GM23338 (cell line): Measurements from ENCODE around the gene DUSP1. TPM values are rescaled to one million over a fixed set of nuclear protein-coding genes. Genes with fewer than 3 reads are reported as not detected.

ENCODE experiments used
- ATAC-seq: fragments of 200-7000 bp; cut with Tn5 transposase; 3 replicates; pipeline ENCODE4 v1.9.1; 2020
- DNase-seq: peaks from one replicate; pipeline ENCODE4 v3.0.0-alpha.2; 2015; ENCODE audit warnings: low spot score
- H2AFZ ChIP-seq: fragments of 200-600 bp; sonication (generic); 2 replicates; pipeline ENCODE4 v1.8.0; 2016; ENCODE audit warnings: antibody characterized with exemption, mild to moderate bottlenecking, moderate library complexity
- H3F3A ChIP-seq: fragments of 200-600 bp; sonication (generic); replicated peaks from 2 replicates; pipeline ENCODE4 v1.8.0; 2017; ENCODE audit warnings: antibody characterized with exemption, mixed run types, low read depth
- H3K27ac ChIP-seq: fragments of 200-600 bp; sonication (generic); 2 replicates; pipeline ENCODE4 v1.6.1; 2016; ENCODE audit warnings: low read depth
- H3K27me3 ChIP-seq: fragments of 200-600 bp; sonication (generic); 2 replicates; pipeline ENCODE4 v1.8.0; 2016; ENCODE audit warnings: mild to moderate bottlenecking, mixed run types, moderate library complexity; ENCODE audit not compliant: insufficient read depth
- H3K36me3 ChIP-seq: fragments of 200-600 bp; sonication (generic); 2 replicates; pipeline ENCODE4 v1.8.0; 2016; ENCODE audit warnings: mild to moderate bottlenecking; ENCODE audit not compliant: insufficient read depth
- H3K4me1 ChIP-seq: fragments of 200-600 bp; sonication (generic); 2 replicates; pipeline ENCODE4 v1.8.0; 2016; ENCODE audit warnings: mild to moderate bottlenecking, moderate library complexity; ENCODE audit not compliant: insufficient read depth
- H3K4me2 ChIP-seq: fragments of 200-600 bp; sonication (generic); 2 replicates; pipeline ENCODE4 v1.7.1; 2017; ENCODE audit warnings: mixed run types
- H3K4me3 ChIP-seq: fragments of 200-600 bp; sonication (generic); 2 replicates; pipeline ENCODE4 v1.6.1; 2016; ENCODE audit warnings: mixed run types
- H3K79me2 ChIP-seq: fragments of 200-600 bp; sonication (generic); replicated peaks from 2 replicates; pipeline ENCODE4 v1.8.0; 2017; ENCODE audit warnings: mild to moderate bottlenecking; ENCODE audit not compliant: insufficient read depth
- H3K9me2 ChIP-seq: fragments of 200-600 bp; sonication (generic); 2 replicates; pipeline ENCODE4 v1.8.0; 2017; ENCODE audit not compliant: insufficient read depth
- H4K20me1 ChIP-seq: fragments of 200-600 bp; sonication (generic); replicated peaks from 2 replicates; pipeline ENCODE4 v1.8.0; 2017; ENCODE audit warnings: mild to moderate bottlenecking; ENCODE audit not compliant: insufficient read depth
- H3K27ac Mint-ChIP-seq: 2 replicates; pipeline ENCODE4 v1.8.0; 2020; ENCODE audit warnings: inconsistent platforms, mild to moderate bottlenecking, moderate library complexity, mixed read lengths
- H3K27me3 Mint-ChIP-seq: 3 replicates; pipeline ENCODE4 v1.8.0; 2022; ENCODE audit warnings: low read depth, mild to moderate bottlenecking, moderate library complexity, mixed read lengths, inconsistent platforms; ENCODE audit not compliant: insufficient read depth, poor library complexity
- H3K36me3 Mint-ChIP-seq: 3 replicates; pipeline ENCODE4 v1.8.0; 2021; ENCODE audit warnings: low read depth, mild to moderate bottlenecking, inconsistent platforms, moderate library complexity, mixed read lengths
- H3K4me1 Mint-ChIP-seq: 3 replicates; pipeline ENCODE4 v1.8.0; 2020; ENCODE audit warnings: mild to moderate bottlenecking, inconsistent platforms, mixed read lengths
- H3K4me3 Mint-ChIP-seq: 3 replicates; pipeline ENCODE4 v1.8.0; 2021; ENCODE audit warnings: moderate library complexity, mild to moderate bottlenecking, inconsistent platforms, mixed read lengths
- H3K9me3 Mint-ChIP-seq: 3 replicates; pipeline ENCODE4 v1.8.0; 2020; ENCODE audit warnings: moderate library complexity, mild to moderate bottlenecking, inconsistent platforms, mixed read lengths
- CREB1 ChIP-seq: fragments of 250-450 bp; sonication (Bioruptor Pico); IDR thresholded peaks from 2 replicates; pipeline ENCODE4 v1.5.0; 2020; ENCODE audit warnings: low read depth, mild to moderate bottlenecking, moderate library complexity
- CTCF ChIP-seq, 2 experiments: fragments of 200-600 bp in 1 of 2; sonication (generic) in 1 of 2; conservative IDR thresholded peaks; 2 replicates each; pipeline versions ENCODE4 v1.5.1 to v1.6.1; 2016 to 2017; ENCODE audit warnings: antibody characterized with exemption in 2 of 2, low read depth in 2 of 2, mild to moderate bottlenecking in 2 of 2, moderate library complexity in 1 of 2
- EZH2 ChIP-seq: fragments of 200-600 bp; sonication (generic); IDR thresholded peaks from one replicate; pipeline ENCODE4 v1.8.0; 2017; ENCODE audit warnings: antibody characterized with exemption, mild to moderate bottlenecking, low read depth; ENCODE audit not compliant: unreplicated experiment
- EZH2phosphoT487 ChIP-seq: fragments of 200-600 bp; sonication (generic); IDR thresholded peaks from one replicate; pipeline ENCODE4 v1.8.1; 2018; ENCODE audit warnings: antibody characterized with exemption; ENCODE audit not compliant: unreplicated experiment
- JUNB ChIP-seq: IDR thresholded peaks from one replicate; pipeline ENCODE4 v1.6.1; 2016; ENCODE audit warnings: antibody characterized with exemption; ENCODE audit not compliant: unreplicated experiment
- NANOG ChIP-seq: IDR thresholded peaks from 2 replicates; pipeline ENCODE4 v1.6.1; 2016; ENCODE audit warnings: antibody characterized with exemption, borderline replicate concordance
- POLR2AphosphoS5 ChIP-seq: IDR thresholded peaks from 2 replicates; pipeline ENCODE4 v1.6.1; 2016; ENCODE audit warnings: antibody characterized with exemption, low read depth
- STAT1 ChIP-seq: IDR thresholded peaks from one replicate; pipeline ENCODE4 v1.6.1; 2016; ENCODE audit warnings: antibody characterized with exemption; ENCODE audit not compliant: unreplicated experiment
- ZNF114 ChIP-seq: fragments of 250-450 bp; sonication (Bioruptor Pico); IDR thresholded peaks from 2 replicates; pipeline ENCODE4 v1.5.0; 2020; ENCODE audit warnings: mild to moderate bottlenecking, moderate library complexity
- ZNF331 ChIP-seq: fragments of 250-450 bp; sonication (Bioruptor Pico); IDR thresholded peaks from 2 replicates; pipeline ENCODE4 v1.5.0; 2020; ENCODE audit warnings: low read depth, mild to moderate bottlenecking, moderate library complexity
- ZNF462 ChIP-seq: fragments of 250-450 bp; sonication (Bioruptor Pico); IDR thresholded peaks from 2 replicates; pipeline ENCODE4 v1.5.0; 2020; ENCODE audit warnings: mild to moderate bottlenecking, moderate library complexity
- polyA plus RNA-seq: library from polyadenylated mRNA; unstranded; fragments of >200 nt; fragmentation: Nextera tagmentation; extraction: Ambion mirVana; gene quantifications from 2 replicates; pipeline ENCODE4 v1.2.1, GENCODE V29; 2016
- total RNA-seq: library from RNA; depleted of rRNA; stranded (reverse); fragments of >200 nt; shearing (Covaris generic); gene quantifications from 2 replicates; pipeline ENCODE4 v1.2.3, GENCODE V29; 2014

The DUSP1 gene
- total and polyA plus RNA-seq, 2 experiments from 2014 or later = 9.7 to 17.2 TPM

- peaks cover 7% of the 10 kb centered on the region for H3K4me1 ChIP-seq
- H3K36me3 ChIP-seq = no peaks in the 10 kb centered on the region
- no peak overlapping the region for H3K27ac ChIP-seq
- no peak overlapping the region for H3K27ac Mint-ChIP-seq
- TF ChIP-seq STAT1 (no peak), CREB1 (CRISPR knock-in tag) (no peak), JUNB (no peak)
- H3K4me2 ChIP-seq = no peak overlapping the region
- no peaks in the 10 kb centered on the region for H3K79me2 ChIP-seq
- no peak overlapping the region for H3K4me3 Mint-ChIP-seq
- H3K27me3 Mint-ChIP-seq = peaks cover 29% of the 10 kb centered on the region
- H4K20me1 ChIP-seq = no peaks in the 10 kb centered on the region
- DNase-seq (no peak), ATAC-seq (no peak)
- H3K9me2 ChIP-seq = no peaks in the 10 kb centered on the region
- peaks cover 4% of the 10 kb centered on the region; the same call in 1 of the 3 replicates for H3K4me1 Mint-ChIP-seq
- peaks cover 29% of the 10 kb centered on the region for H3K27me3 ChIP-seq
- H3F3A ChIP-seq = peaks cover 3% of the 10 kb centered on the region; the same call in 1 of the 2 replicates
- no peaks in the 10 kb centered on the region for H3K36me3 Mint-ChIP-seq
- no peaks in the 10 kb centered on the region; the same call in 2 of the 3 replicates for H3K9me3 Mint-ChIP-seq
- no peak overlapping the region for H3K4me3 ChIP-seq
- no peak overlapping the region for H2AFZ ChIP-seq
Observed at GRCh38 chr5:172775326-172776234, 4.6 kb upstream of the DUSP1 start.

GRCh38 chr5:172774561-172775315 lies 3.7 kb upstream of the DUSP1 start:
- peaks cover 3% of the 10 kb centered on the region; the same call in 1 of the 2 replicates for H3F3A ChIP-seq
- H4K20me1 ChIP-seq = peaks cover 3% of the 10 kb centered on the region; the same call in 1 of the 2 replicates
- H3K4me3 ChIP-seq = no peak overlapping the region
- H3K36me3 ChIP-seq = no peaks in the 10 kb centered on the region
- Mint-ChIP-seq H3K4me3 (no peak overlapping the region), H3K9me3 (peaks cover 2% of the 10 kb centered on the region; the same call in 1 of the 3 replicates), H3K27ac (no peak overlapping the region), H3K4me1 (peaks cover 8% of the 10 kb centered on the region; the same call in 2 of the 3 replicates), H3K36me3 (peaks cover 4% of the 10 kb centered on the region), H3K27me3 (peaks cover 35% of the 10 kb centered on the region)
- DNase-seq (no peak), ATAC-seq (no peak)
- peaks cover 10% of the 10 kb centered on the region for H3K4me1 ChIP-seq
- no peak overlapping the region for H3K4me2 ChIP-seq
- no peak overlapping the region for H3K27ac ChIP-seq
- H3K9me2 ChIP-seq = no peaks in the 10 kb centered on the region
- no peak overlapping the region for H2AFZ ChIP-seq
- peaks cover 35% of the 10 kb centered on the region for H3K27me3 ChIP-seq
- peaks cover 5% of the 10 kb centered on the region; the same call in 1 of the 2 replicates for H3K79me2 ChIP-seq
- TF ChIP-seq STAT1 = no peak
- no peak for TF ChIP-seq ZNF114
- no peak for TF ChIP-seq ZNF462
- TF ChIP-seq EZH2phosphoT487 = no peak
- TF ChIP-seq ZNF331 (CRISPR knock-in tag) = no peak
- no peak for TF ChIP-seq NANOG
- no peak for TF ChIP-seq CREB1 (CRISPR knock-in tag)
- TF ChIP-seq POLR2AphosphoS5 = no peak
- no peak for TF ChIP-seq CTCF (conservative IDR thresholded peaks at IDR 0.05; ENCODE audit: low read depth in 2 of 2)
- TF ChIP-seq EZH2 = no peak
